Measurements from ENCODE around the gene GPR183. TPM values are rescaled to one million over a fixed set of nuclear protein-coding genes. Genes with fewer than 3 reads are reported as not detected.

Gene GPR183
- total RNA-seq, 1 experiment from 2014 or later: not detected

- CTCF ChIA-PET: interaction anchor here (0.6 to 11.1 kb wide), 49 partner anchors 8 to 1269 kb away, joined by 3 to 173 read pairs (median 4); partner anchors contain the start of gene UBAC2
- TF ChIP-seq CTCF (IDR thresholded peaks at IDR 0.05; ENCODE audit: unreplicated experiment): peak; percentile 57
- no peaks in the 10 kb centered on the region for H3K4me1 Mint-ChIP-seq (ENCODE audit: insufficient read depth, unreplicated experiment)
- H3K4me3 Mint-ChIP-seq (ENCODE audit: unreplicated experiment): no peak overlapping the region
- H3K9me3 Mint-ChIP-seq (ENCODE audit: unreplicated experiment): no peaks in the 10 kb centered on the region
- no peaks in the 10 kb centered on the region for H3K27me3 Mint-ChIP-seq (ENCODE audit: insufficient read depth, unreplicated experiment)
- H3K36me3 Mint-ChIP-seq (ENCODE audit: insufficient read depth, unreplicated experiment): peaks cover 6% of the 10 kb centered on the region
- H3K27ac Mint-ChIP-seq (ENCODE audit: low read depth, unreplicated experiment): peak overlapping the region; percentile 21
- no TSS peak for BruUV-seq (replicated peaks)
- peak; percentile 60 for DNase-seq (ENCODE audit: unreplicated experiment)
- POLR2A ChIA-PET: interaction anchor here (0.6 to 1.0 kb wide), 6 partner anchors 9 to 418 kb away, joined by 3 to 6 read pairs (median 4); partner anchors contain the start of gene UBAC2
- intact Hi-C loops (cut with micrococcal nuclease): loop anchor here (1.0 to 10.0 kb wide), 6 partner anchors 69 to 423 kb away; no protein-coding TSS in a partner anchor
Measured at GRCh38 chr13:99265821-99266426, 41.3 kb downstream of the GPR183 start.

DNA sequence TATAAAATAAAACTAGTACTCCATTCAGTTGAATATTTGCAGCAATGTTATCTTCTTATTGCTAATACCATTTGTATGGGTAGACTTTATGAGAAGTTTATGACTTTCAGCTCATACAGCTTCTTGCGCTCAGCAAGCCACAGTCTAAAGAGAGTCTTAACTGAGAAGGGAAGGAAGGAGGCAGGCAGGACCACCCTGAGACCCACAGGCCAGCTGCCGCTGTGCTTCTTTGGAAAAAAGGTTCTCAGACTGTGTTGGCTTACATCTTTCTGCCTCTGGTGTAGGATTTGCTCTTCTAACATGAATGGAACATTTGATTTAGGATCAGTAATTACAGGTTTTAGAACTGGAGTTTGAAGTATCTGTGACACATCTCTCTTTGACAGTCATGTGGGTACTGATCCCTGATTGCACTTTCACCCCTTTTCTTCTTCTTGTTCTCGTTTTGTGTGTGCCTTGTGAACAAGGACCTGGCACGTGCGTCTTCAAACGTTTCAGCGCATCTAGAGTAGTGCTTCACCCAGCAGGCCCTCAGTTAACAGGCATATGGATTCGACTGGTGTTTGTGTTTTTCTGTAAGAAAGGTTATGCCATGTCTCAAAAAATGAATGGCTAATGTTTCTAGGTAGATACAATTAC, 41.9 kb downstream of the GPR183 start:
- no peak overlapping the region for H3K4me3 Mint-ChIP-seq (ENCODE audit: unreplicated experiment)
- peak overlapping the region; percentile 21 for H3K27ac Mint-ChIP-seq (ENCODE audit: low read depth, unreplicated experiment)
- BruUV-seq (replicated peaks): no TSS peak
- ChIA-PET POLR2A (interaction anchor here (0.8 to 1.0 kb wide), 3 partner anchors 40 to 89 kb away, joined by 3 to 6 read pairs (median 5); partner anchors contain the start of gene UBAC2), CTCF (interaction anchor here (0.6 to 11.1 kb wide), 32 partner anchors 10 to 421 kb away, joined by 3 to 173 read pairs (median 4); partner anchors contain the start of gene UBAC2)
- no peaks in the 10 kb centered on the region for H3K4me1 Mint-ChIP-seq (ENCODE audit: insufficient read depth, unreplicated experiment)
- H3K27me3 Mint-ChIP-seq (ENCODE audit: insufficient read depth, unreplicated experiment): no peaks in the 10 kb centered on the region
- no peaks in the 10 kb centered on the region for H3K9me3 Mint-ChIP-seq (ENCODE audit: unreplicated experiment)
- intact Hi-C loops (cut with micrococcal nuclease): loop anchor here (2.0 to 10.0 kb wide), 4 partner anchors 68 to 370 kb away; no protein-coding TSS in a partner anchor
- no peak for TF ChIP-seq CTCF (IDR thresholded peaks at IDR 0.05; ENCODE audit: unreplicated experiment)
- DNase-seq (ENCODE audit: unreplicated experiment): no peak
- peaks cover 6% of the 10 kb centered on the region for H3K36me3 Mint-ChIP-seq (ENCODE audit: insufficient read depth, unreplicated experiment)

DNA sequence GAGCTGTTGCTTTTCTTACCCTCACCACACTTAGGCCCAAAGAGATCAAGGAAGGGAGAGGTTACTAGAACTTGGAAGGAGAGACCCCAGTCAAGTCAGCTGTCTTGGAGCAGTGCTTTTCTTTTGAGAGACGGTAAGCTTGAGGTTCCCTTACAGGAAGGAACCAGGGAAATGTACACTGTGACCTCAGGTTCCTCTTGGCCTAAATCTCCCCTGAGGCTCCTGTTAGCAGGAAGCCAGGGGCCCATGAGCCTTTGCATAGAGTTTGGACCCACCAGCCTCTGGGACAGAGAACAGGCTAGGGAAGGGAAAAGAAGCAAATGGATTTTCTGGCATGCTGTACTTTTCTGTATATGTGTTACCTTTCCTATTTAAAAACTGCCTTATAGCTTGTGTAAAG, 43.1 kb downstream of the GPR183 start:
- Mint-ChIP-seq H3K4me1 (ENCODE audit: insufficient read depth, unreplicated experiment) (peaks cover 5% of the 10 kb centered on the region), H3K9me3 (ENCODE audit: unreplicated experiment) (no peaks in the 10 kb centered on the region), H3K27me3 (ENCODE audit: insufficient read depth, unreplicated experiment) (no peaks in the 10 kb centered on the region), H3K4me3 (ENCODE audit: unreplicated experiment) (no peak overlapping the region), H3K27ac (ENCODE audit: low read depth, unreplicated experiment) (no peak overlapping the region), H3K36me3 (ENCODE audit: insufficient read depth, unreplicated experiment) (peaks cover 13% of the 10 kb centered on the region)
- DNase-seq (ENCODE audit: unreplicated experiment): no peak
- no peak for TF ChIP-seq CTCF (IDR thresholded peaks at IDR 0.05; ENCODE audit: unreplicated experiment)
- ChIA-PET CTCF (interaction anchor here (0.6 to 11.1 kb wide), 12 partner anchors 8 to 374 kb away, joined by 3 to 173 read pairs (median 4); partner anchors contain the start of gene UBAC2), POLR2A (interaction anchor here (0.7 kb wide), 1 partner anchor 93 kb away, joined by 3 read pairs; no protein-coding TSS in a partner anchor)
- BruUV-seq (replicated peaks): no TSS peak
- intact Hi-C loops (cut with micrococcal nuclease): loop anchor here (2.0 to 10.0 kb wide), 2 partner anchors 229 to 369 kb away; no protein-coding TSS in a partner anchor

Data from MCF 10A (cell line).